HT-29 (cell line): Measurements from ENCODE around the gene NXPH2. TPM values are rescaled to one million over a fixed set of nuclear protein-coding genes. Genes with fewer than 3 reads are reported as not detected.
A peak's percentile ranks its signal among the peaks of the same experiment; 100 is the strongest.

Experiments
- DNase-seq: peaks from one replicate; pipeline ENCODE4 v3.0.0-alpha.2; 2015; ENCODE audit warnings: low spot score
- total RNA-seq: library from RNA; depleted of rRNA; stranded (reverse); fragments of >200 nt; shearing (Covaris generic); gene quantifications from 2 replicates; pipeline ENCODE4 v1.2.3, GENCODE V29; 2014

The NXPH2 gene
- total RNA-seq, 1 experiment from 2014 or later: not detected

DNA sequence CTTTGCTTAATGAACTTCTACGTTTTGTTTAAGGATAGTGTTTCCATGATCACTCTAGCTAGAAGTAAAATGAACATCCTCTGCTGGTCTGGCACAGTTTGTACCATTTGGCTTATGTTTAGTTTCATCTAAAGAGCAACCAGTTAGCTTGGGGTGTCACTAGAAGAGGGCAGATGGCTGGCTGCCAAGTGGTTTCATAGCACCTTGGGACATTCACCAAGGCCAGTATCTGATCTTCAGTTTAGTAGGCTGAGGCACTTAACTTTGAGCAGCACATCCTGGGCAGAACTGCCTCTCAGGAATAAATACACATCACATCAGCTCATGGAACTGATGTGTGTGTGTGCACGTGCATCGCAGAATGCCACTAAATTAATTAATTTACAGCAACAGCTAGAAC, 68.4 kb downstream of the NXPH2 start:
- no peak for DNase-seq

- no peak for DNase-seq
Observed at GRCh38 chr2:138708682-138709241, 71.4 kb downstream of the NXPH2 start.

DNA sequence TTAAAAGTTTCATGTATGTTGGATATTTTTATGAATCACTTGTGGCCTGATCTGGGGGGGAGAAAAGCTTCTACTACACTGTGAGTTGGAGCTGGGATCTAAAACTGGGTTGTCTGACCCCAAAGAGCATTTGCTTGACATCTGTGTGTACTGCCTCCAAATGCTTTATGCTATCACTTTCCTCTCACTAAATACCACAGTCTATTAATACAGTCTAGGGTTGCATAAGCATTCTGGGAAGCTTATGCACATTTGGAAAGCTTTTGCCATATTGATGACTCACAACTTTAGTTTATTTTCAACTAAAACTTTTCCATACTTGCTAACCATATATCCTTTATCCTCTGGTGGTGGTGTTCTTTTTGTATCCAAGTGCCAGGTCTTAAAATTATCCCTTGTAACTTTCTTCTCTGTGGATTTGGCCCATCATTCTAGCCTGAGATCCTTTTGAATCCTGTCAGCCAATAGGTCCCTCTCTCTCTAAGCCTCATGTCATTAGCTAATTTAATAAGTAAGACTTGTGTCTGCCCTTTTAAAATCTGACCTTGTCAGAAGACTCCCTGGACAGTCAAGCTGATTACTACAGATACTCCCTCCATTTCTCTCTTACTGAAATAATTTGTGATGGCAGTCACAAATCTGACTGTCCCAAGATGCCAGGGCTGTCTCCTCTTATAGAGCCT, 72.7 kb downstream of the NXPH2 start:
- DNase-seq: no peak

DNA sequence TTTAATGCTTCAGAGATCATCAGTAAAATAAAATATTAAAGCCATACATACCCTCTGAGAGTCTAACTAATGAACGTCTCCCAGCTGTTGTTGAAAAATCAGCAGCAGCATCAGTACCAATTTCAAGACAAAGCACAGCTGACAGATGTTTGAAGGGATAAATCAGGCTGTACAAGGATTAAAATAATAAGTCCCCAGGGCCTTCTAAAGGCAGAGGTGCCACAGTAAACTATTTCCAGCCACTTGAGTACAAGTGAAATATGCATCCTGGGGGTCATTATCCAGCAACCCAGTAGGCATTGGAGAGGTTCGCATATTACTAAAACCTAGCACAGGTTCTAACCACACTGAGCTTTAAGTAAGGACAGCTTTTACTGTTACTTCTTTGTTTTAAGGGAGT, 76.9 kb downstream of the NXPH2 start:
- no peak for DNase-seq

DNA sequence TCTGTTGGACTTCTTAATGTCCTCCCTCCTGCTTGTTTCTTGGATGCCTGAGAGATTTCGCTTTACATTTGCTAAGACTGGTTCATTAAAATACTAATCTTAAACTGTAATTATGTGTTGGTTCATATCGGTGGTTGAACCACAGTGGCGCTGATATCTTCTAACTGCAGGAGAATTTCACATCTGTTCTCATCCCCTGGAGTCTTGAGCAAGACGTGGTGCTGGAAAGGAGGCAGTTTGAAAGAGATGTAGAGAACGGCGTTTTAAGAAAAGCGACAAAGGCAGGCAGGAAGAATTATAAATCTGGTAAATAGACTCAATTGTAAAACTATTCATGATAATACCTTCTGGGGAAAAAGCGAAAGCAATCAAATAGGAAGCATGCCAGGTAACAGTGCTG, 79.5 kb downstream of the NXPH2 start:
- no peak for DNase-seq

DNA sequence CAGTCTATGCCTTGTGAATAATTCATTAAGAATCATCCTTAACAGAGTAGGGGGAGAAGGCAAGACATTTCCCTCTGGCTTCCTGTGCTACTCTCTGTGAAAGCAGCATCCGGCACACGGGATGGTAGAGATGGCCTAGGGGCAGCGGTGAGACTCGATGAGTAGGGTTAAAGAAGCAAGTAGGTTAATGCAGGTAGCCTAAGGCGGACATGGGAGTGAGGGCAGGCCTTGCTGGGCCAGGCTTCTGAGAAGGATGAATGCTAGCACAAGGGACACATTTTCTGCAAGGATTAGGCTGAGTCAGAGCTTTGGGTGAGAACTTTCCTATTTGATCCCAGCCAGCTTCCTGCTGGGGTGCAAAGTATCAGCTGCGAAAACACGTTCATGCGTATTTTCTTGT, 80.8 kb downstream of the NXPH2 start:
- DNase-seq: no peak

DNA sequence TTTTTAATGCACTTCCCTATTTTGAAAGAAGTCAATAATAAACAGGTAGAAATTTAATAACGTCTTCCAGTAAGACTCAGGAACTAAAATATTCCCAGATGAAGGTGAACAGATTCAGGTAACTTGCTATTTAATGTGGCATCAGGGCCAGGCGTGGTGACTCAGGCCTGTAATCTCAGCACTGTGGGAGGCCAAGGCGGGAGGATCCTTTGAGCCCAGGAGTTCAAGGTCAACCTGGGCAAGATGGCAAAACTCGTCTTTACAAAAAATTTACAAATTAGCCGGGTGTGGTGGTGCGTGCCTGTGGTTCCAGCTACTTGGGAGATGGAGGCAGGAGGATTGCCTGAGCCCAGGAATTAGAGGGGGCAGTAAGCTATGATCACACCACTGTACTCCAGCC, 81.8 kb downstream of the NXPH2 start:
- no peak for DNase-seq

DNA sequence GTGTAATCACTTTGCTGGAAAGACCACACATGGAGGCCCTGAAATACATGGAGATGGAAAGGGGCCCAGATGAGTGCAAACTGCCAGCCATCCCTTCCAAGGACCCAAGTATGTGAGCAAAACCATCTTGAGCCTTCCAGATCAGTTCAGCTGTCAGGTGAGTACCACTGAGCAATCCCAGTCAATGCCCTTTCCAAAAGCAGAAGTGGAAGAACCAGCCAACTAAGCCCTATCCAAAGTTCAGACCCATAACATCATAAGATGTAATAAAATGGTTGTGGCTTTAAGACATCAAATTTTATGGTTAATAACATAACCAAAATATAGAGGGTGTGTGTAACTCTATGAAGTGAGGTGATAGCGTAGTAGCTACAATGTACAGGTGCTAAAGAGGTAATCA, 88.5 kb downstream of the NXPH2 start:
- DNase-seq: no peak

- no peak for DNase-seq
Observed at GRCh38 chr2:138689705-138690104, 90.5 kb downstream of the NXPH2 start.

GRCh38 chr2:138682163-138682562, 98.0 kb downstream of the NXPH2 start:
- no peak for DNase-seq

- no peak for DNase-seq
Observed at GRCh38 chr2:138677221-138677620, 103.0 kb downstream of the NXPH2 start.

GRCh38 chr2:138676619-138677021, 103.6 kb downstream of the NXPH2 start:
- no peak for DNase-seq

DNA sequence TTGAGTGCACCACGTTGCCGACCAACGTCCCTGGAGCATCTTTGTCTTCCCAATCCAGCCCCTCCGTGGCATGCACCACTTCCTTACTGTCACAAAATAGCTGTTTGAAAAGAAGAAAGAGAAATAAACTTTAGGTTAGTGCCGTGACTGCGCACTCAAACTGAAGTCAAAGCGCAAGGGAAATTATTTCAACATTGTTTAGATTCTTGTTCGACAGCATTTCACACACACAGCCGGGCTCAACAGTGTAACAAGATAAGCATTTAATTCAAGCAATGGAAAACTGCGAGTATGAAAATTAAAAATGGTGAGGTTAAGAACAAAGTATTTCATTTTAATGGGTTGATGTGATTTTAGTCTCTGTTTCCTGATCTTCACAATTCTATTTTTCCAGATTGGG, 108.6 kb downstream of the NXPH2 start:
- no peak for DNase-seq

- DNase-seq: no peak
Observed at GRCh38 chr2:138670734-138671133, 109.5 kb downstream of the NXPH2 start.

DNA sequence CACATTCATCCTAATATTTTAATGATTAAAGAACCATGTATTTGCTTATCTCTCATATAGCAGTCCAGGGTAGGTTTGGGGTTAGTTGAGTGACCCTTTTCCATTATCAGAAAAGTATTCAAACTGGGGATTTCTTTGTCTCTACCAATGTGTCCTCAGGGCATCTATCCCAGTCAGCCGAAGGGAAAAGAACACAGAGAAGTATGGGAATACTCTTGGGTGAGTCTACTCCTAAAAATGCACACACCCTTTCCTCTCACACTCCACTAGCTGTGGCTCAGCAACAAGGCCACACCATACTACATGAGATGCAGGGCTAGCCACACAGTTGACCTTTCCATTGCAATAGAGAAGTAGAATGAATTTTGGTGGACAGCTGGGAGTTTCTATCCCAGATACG, 114.3 kb downstream of the NXPH2 start:
- no peak for DNase-seq

- DNase-seq: no peak
Observed at GRCh38 chr2:138658187-138658894, 121.8 kb downstream of the NXPH2 start.

- DNase-seq: no peak
Observed at GRCh38 chr2:138654146-138654545, 126.0 kb downstream of the NXPH2 start.

DNA sequence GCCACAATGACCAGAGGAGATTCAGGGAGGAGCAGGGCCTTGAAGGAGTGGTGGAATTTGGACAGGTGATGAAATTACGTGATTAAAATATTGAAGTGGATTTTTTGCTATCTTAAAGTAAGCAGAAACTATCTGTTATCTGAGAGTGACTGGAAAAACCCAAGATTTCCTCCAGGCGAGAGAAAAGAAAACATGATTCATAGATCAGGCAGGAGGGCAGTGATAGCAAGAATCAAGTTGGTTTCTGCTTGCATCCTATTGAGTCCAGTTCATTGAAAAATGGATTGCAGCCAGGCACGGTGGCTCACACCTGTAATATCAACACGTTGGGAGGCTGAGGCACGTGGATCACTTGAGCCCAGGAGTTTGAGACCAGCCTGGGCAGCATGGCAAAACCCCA, 127.8 kb downstream of the NXPH2 start:
- DNase-seq: no peak

GRCh38 chr2:138649571-138649970, 130.6 kb downstream of the NXPH2 start:
- DNase-seq: no peak

DNA sequence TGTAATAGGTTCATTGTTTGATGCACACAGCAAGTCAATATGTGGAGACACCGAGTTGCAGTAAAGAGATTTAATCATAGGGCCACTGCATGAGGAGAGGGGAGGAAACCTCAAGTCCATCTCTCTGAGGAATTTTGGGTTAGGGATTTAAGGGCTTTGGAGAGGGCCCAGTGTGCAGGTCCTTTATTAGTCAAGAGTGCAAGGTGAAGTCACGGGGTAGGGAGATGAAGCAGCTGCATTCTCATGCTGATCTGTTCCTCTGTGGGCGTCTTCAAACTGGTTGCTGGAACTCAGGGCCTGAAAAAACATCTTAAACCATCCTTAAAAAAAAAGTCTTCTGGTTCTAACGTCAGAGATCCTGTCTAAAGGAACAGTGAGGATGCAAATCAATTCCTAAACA, 131.6 kb downstream of the NXPH2 start:
- DNase-seq: no peak

- DNase-seq: peak; percentile 71
Observed at GRCh38 chr2:138644776-138645175, 135.4 kb downstream of the NXPH2 start.

GRCh38 chr2:138640921-138641676, 139.1 kb downstream of the NXPH2 start:
- no peak for DNase-seq
